HepG2 (cell line): Measurements from ENCODE around the gene UPB1. TPM values are rescaled to one million over a fixed set of nuclear protein-coding genes. Genes with fewer than 3 reads are reported as not detected.

Experiments used
- KLF16 ChIP-seq, 2 experiments: sonication (generic) in 1 of 2; formaldehyde crosslinking in 1 of 2; IDR thresholded peaks; 2 replicates each; pipeline versions ENCODE4 v1.6.1 to v1.8.0; 2016 to 2023; ENCODE audit warnings: missing genetic modification reagents in 2 of 2, missing compliant biosample characterization in 1 of 2
- MEIS2 ChIP-seq: sonication (generic); formaldehyde crosslinking; IDR thresholded peaks from 2 replicates; pipeline ENCODE4 v1.9.0; 2021; ENCODE audit warnings: mild to moderate bottlenecking, missing genetic modification reagents
- MXI1 ChIP-seq: IDR thresholded peaks from 3 replicates; pipeline ENCODE4 v1.6.1; 2012; ENCODE audit warnings: low read depth, low read length, inconsistent platforms, borderline replicate concordance
- NFATC3 ChIP-seq: sonication (generic); formaldehyde crosslinking; IDR thresholded peaks from 2 replicates; pipeline ENCODE4 v1.5.1; 2020; ENCODE audit warnings: mild to moderate bottlenecking, missing genetic modification reagents
- ZBTB42 ChIP-seq: sonication (generic); formaldehyde crosslinking; IDR thresholded peaks from 2 replicates; pipeline ENCODE4 v1.5.0; 2020; ENCODE audit warnings: mild to moderate bottlenecking, missing genetic modification reagents
- ZNF143 ChIP-seq: sonication (generic); formaldehyde crosslinking; IDR thresholded peaks from 2 replicates; pipeline ENCODE4 v1.4.0; 2020; ENCODE audit warnings: missing genetic modification reagents
- ZNF33A ChIP-seq: sonication (generic); formaldehyde crosslinking; IDR thresholded peaks from 2 replicates; pipeline ENCODE4 v1.5.1; 2020; ENCODE audit warnings: missing genetic modification reagents, mild to moderate bottlenecking, moderate library complexity, borderline replicate concordance
- ZNF430 ChIP-seq: sonication (generic); formaldehyde crosslinking; IDR thresholded peaks from 2 replicates; pipeline ENCODE4 v1.9.0; 2021; ENCODE audit warnings: mild to moderate bottlenecking, missing genetic modification reagents
- ZNF468 ChIP-seq: sonication (generic); formaldehyde crosslinking; IDR thresholded peaks from 2 replicates; pipeline ENCODE4 v1.8.0; 2022; ENCODE audit warnings: mild to moderate bottlenecking, moderate library complexity, missing genetic modification reagents
- ZNF615 ChIP-seq: sonication (generic); formaldehyde crosslinking; IDR thresholded peaks from 2 replicates; pipeline ENCODE4 v1.5.0; 2020; ENCODE audit warnings: mild to moderate bottlenecking, missing genetic modification reagents, borderline replicate concordance
- ZNF773 ChIP-seq: sonication (generic); formaldehyde crosslinking; IDR thresholded peaks from 2 replicates; pipeline ENCODE4 v1.4.0; 2020; ENCODE audit warnings: missing genetic modification reagents, borderline replicate concordance
- ZNF883 ChIP-seq: sonication (generic); formaldehyde crosslinking; IDR thresholded peaks from 2 replicates; pipeline ENCODE4 v1.5.1; 2020; ENCODE audit warnings: mild to moderate bottlenecking, missing genetic modification reagents; ENCODE audit errors: not compliant biosample characterization
- ZNF891 ChIP-seq: sonication (generic); formaldehyde crosslinking; IDR thresholded peaks from 2 replicates; pipeline ENCODE4 v1.5.0; 2020; ENCODE audit warnings: mild to moderate bottlenecking, missing genetic modification reagents
- ZZZ3 ChIP-seq: sonication (generic); formaldehyde crosslinking; IDR thresholded peaks from 2 replicates; pipeline ENCODE4 v1.4.0; 2020; ENCODE audit warnings: missing genetic modification reagents, mild to moderate bottlenecking, borderline replicate concordance
- polyA plus RNA-seq, 8 experiments: library from polyadenylated mRNA; depleted of rRNA in 3 of 8; stranded (reverse) in 7 of 8; unstranded in 1 of 8; fragments of >200 nt; fragmentation: Illumina TruSeq in 4 of 8; extraction: Trizol in 4 of 8; gene quantifications; 2 replicates each; pipeline versions ENCODE4 v1.2.1 to v1.2.3, GENCODE V29; 2011 to 2016; ENCODE audit warnings: low read depth in 4 of 8, missing spikeins in 1 of 8, mixed read lengths in 1 of 8; ENCODE audit not compliant: insufficient read depth in 1 of 8
- total RNA-seq, 5 experiments: library from RNA; depleted of rRNA; stranded (reverse); fragments of >200 nt; fragmentation: Illumina TruSeq; extraction: Trizol; gene quantifications; 2 replicates each; pipeline ENCODE4 v1.2.3, GENCODE V29; 2016; ENCODE audit warnings: low read depth in 1 of 5
- TF ChIP-seq, protein P1 (sequence below): sonication (generic); formaldehyde crosslinking; IDR thresholded peaks from 2 replicates; pipeline ENCODE4 v1.4.0; 2020; ENCODE audit warnings: missing genetic modification reagents
- TF ChIP-seq, protein P2 (sequence below): conservative IDR thresholded peaks from 2 replicates; pipeline ENCODE4 v1.6.1; 2018; ENCODE audit warnings: missing genetic modification reagents
- TF ChIP-seq, protein P3 (sequence below): sonication (generic); formaldehyde crosslinking; conservative IDR thresholded peaks from 2 replicates; pipeline ENCODE4 v1.4.0; 2020; ENCODE audit warnings: mild to moderate bottlenecking, missing genetic modification reagents, moderate library complexity
- TF ChIP-seq, protein P4 (sequence below): sonication (generic); formaldehyde crosslinking; IDR thresholded peaks from 2 replicates; pipeline ENCODE4 v1.5.0; 2020; ENCODE audit warnings: mild to moderate bottlenecking, missing genetic modification reagents

The UPB1 gene
- total and polyA plus RNA-seq, 2 of the 13 experiments (the other 11 are each of a cell fraction or from before 2014, with no cell fraction given), result 0.38 to 1.2 TPM

DNA sequence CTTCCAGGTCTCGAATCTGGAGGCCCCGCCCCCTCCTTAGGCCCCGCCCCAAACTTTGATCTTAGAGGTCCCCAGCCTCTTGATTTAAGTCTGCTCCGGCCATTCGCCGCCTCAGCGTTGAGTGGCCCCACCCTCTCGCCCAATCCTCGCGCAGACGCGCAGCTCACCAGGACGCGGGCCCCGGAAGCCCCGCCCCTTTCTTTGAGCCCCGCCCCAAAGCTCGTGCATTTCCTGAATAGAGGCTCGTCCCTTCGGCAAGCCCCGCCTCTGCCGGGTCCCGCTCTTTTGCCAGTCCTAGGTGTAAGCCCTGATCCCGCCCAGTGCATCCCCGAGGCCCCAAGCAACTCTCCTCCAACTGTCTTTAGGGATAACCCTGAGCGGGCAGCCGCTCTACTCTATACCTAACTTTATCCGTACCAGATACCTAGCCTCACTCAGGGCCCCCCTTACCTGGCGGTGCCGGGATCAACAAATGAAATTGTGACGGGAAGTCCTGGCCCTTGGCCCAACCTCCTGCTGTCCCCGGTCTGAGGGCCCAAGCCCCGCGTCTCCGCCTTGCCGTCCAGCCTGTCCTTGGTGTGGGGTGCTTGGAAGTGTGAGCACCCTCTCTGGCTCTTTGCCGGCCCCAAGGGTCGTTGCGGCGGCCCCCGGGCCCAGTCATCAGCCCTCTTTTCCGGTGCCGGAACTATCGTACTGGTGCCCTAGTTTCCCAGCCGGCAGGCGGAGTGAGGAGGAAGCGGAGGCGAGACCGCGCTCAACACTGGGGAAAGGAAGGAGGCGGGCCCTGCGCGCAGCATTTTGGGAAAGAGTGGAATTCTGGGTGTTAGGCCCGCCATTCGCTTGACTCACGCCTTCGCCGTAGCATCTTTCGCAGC, 60.3 kb downstream of the UPB1 start, which contains the start of gene SNRPD3 (continued):
- TF ChIP-seq, protein P1, sequence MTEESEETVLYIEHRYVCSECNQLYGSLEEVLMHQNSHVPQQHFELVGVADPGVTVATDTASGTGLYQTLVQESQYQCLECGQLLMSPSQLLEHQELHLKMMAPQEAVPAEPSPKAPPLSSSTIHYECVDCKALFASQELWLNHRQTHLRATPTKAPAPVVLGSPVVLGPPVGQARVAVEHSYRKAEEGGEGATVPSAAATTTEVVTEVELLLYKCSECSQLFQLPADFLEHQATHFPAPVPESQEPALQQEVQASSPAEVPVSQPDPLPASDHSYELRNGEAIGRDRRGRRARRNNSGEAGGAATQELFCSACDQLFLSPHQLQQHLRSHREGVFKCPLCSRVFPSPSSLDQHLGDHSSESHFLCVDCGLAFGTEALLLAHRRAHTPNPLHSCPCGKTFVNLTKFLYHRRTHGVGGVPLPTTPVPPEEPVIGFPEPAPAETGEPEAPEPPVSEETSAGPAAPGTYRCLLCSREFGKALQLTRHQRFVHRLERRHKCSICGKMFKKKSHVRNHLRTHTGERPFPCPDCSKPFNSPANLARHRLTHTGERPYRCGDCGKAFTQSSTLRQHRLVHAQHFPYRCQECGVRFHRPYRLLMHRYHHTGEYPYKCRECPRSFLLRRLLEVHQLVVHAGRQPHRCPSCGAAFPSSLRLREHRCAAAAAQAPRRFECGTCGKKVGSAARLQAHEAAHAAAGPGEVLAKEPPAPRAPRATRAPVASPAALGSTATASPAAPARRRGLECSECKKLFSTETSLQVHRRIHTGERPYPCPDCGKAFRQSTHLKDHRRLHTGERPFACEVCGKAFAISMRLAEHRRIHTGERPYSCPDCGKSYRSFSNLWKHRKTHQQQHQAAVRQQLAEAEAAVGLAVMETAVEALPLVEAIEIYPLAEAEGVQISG (CRISPR knock-in tag), result peak; percentile 91
- TF ChIP-seq ZBTB42 (CRISPR knock-in tag) (0 out of 2 replicates have a peak, but pooled peaks have one; percentile 31), MXI1 (peak; percentile 78; the same call in 2 of the 3 replicates), ZZZ3 (CRISPR knock-in tag) (peak; percentile 83; the same call in 1 of the 2 replicates), ZNF773 (no peak), MEIS2 (CRISPR knock-in tag) (no peak), ZNF883 (peak; percentile 94), ZNF33A (CRISPR knock-in tag) (peak; percentile 66; the same call in 1 of the 2 replicates), ZNF430 (CRISPR knock-in tag) (peak; percentile 74), ZNF615 (CRISPR knock-in tag) (peak; percentile 90; the same call in 1 of the 2 replicates), ZNF143 (CRISPR knock-in tag) (peak; percentile 98), ZNF468 (no peak), NFATC3 (CRISPR knock-in tag) (peak; percentile 95; the same call in 1 of the 2 replicates), KLF16 (CRISPR knock-in tag; IDR thresholded peaks at IDR 0.05) (peak in 1 of 2 experiments; percentile 97; a peak in 2 of 4 replicates), ZNF891 (peak; percentile 89)
- TF ChIP-seq, protein P2, sequence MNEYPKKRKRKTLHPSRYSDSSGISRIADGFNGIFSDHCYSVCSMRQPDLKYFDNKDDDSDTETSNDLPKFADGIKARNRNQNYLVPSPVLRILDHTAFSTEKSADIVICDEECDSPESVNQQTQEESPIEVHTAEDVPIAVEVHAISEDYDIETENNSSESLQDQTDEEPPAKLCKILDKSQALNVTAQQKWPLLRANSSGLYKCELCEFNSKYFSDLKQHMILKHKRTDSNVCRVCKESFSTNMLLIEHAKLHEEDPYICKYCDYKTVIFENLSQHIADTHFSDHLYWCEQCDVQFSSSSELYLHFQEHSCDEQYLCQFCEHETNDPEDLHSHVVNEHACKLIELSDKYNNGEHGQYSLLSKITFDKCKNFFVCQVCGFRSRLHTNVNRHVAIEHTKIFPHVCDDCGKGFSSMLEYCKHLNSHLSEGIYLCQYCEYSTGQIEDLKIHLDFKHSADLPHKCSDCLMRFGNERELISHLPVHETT (CRISPR knock-in tag), result peak; percentile 96
- TF ChIP-seq, protein P3, sequence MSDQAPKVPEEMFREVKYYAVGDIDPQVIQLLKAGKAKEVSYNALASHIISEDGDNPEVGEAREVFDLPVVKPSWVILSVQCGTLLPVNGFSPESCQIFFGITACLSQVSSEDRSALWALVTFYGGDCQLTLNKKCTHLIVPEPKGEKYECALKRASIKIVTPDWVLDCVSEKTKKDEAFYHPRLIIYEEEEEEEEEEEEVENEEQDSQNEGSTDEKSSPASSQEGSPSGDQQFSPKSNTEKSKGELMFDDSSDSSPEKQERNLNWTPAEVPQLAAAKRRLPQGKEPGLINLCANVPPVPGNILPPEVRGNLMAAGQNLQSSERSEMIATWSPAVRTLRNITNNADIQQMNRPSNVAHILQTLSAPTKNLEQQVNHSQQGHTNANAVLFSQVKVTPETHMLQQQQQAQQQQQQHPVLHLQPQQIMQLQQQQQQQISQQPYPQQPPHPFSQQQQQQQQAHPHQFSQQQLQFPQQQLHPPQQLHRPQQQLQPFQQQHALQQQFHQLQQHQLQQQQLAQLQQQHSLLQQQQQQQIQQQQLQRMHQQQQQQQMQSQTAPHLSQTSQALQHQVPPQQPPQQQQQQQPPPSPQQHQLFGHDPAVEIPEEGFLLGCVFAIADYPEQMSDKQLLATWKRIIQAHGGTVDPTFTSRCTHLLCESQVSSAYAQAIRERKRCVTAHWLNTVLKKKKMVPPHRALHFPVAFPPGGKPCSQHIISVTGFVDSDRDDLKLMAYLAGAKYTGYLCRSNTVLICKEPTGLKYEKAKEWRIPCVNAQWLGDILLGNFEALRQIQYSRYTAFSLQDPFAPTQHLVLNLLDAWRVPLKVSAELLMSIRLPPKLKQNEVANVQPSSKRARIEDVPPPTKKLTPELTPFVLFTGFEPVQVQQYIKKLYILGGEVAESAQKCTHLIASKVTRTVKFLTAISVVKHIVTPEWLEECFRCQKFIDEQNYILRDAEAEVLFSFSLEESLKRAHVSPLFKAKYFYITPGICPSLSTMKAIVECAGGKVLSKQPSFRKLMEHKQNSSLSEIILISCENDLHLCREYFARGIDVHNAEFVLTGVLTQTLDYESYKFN (CRISPR knock-in tag), result peak; percentile 67
- TF ChIP-seq, protein P4, sequence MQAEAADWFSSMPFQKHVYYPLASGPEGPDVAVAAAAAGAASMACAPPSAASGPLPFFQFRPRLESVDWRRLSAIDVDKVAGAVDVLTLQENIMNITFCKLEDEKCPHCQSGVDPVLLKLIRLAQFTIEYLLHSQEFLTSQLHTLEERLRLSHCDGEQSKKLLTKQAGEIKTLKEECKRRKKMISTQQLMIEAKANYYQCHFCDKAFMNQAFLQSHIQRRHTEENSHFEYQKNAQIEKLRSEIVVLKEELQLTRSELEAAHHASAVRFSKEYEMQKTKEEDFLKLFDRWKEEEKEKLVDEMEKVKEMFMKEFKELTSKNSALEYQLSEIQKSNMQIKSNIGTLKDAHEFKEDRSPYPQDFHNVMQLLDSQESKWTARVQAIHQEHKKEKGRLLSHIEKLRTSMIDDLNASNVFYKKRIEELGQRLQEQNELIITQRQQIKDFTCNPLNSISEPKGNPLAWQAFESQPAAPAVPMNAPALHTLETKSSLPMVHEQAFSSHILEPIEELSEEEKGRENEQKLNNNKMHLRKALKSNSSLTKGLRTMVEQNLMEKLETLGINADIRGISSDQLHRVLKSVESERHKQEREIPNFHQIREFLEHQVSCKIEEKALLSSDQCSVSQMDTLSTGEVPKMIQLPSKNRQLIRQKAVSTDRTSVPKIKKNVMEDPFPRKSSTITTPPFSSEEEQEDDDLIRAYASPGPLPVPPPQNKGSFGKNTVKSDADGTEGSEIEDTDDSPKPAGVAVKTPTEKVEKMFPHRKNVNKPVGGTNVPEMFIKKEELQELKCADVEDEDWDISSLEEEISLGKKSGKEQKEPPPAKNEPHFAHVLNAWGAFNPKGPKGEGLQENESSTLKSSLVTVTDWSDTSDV (CRISPR knock-in tag), result peak; percentile 48
